HG03103 (cell line): ENCODE data around the gene ADM5.
"Not testable (repeated sequence)": the region's sequence is repeated elsewhere in the genome, so short reads cannot be mapped to it uniquely, and the experiment has no call there.

Source experiments
- ATAC-seq: cut with Tn5 transposase; IDR thresholded peaks from one replicate; pipeline ENCODE4 v1.9.1; 2021; ENCODE audit warnings: low read depth; ENCODE audit not compliant: unreplicated experiment

ADM5 gene

DNA sequence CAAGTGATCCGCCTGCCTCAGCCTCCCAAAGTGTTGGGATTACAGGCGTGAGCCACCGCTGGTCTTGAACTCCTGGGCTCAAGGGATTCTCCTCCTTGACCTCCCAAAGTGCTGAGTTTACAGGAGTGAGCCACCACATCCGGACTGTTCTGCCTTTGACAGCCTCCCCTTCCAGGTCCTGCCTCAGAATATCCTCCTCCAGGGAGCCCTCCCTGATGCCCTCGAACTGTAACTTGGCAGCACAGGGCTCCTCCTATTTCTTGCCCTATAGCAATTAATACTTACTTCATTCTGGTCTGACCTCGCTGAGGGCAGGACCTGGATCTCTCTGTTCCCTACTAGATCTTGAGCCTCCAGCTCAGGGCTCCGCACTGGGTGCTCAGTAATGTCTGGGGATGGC is 7.5 kb downstream of the ADM5 start:
- no peak for ATAC-seq

DNA sequence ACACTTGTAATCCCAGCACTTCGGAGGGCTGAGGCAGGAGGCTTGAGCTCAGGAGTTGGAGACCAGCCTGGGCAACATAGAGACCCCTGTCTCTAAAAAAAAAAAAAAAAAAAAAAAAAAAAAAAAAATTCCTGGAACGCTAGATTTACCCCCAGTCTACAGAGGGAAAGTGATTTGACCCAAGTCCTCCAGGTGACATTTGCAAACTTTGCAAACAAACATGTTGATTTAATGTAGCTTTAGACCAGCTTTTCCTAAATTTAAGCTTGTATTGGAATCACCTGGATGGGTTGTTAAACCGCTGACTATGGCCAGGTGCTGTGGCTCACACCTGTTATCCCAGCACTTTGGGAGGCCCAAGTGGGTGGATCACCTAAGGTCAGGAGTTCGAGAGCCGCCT is 10.0 kb downstream of the ADM5 start:
- ATAC-seq, result no peak

DNA sequence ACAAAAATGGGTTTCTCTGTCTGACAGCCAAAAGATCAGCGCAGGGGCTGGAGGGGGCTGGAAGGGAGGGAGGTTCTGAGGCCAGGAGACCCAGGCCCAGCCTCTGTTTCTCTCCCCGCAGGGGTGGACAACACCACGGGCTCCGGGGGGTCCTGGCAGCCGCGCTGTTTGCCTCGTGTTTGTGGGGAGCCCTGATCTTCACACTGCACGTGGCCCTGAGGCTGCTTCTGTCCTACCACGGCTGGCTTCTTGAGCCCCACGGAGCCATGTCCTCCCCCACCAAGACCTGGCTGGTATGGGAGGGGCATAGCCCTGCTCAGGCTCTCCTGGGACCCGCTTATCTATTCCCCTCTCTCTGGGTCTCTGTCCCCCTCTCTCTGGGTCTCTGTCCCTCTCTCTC is 11.2 kb downstream of the ADM5 start:
- ATAC-seq, result no peak

DNA sequence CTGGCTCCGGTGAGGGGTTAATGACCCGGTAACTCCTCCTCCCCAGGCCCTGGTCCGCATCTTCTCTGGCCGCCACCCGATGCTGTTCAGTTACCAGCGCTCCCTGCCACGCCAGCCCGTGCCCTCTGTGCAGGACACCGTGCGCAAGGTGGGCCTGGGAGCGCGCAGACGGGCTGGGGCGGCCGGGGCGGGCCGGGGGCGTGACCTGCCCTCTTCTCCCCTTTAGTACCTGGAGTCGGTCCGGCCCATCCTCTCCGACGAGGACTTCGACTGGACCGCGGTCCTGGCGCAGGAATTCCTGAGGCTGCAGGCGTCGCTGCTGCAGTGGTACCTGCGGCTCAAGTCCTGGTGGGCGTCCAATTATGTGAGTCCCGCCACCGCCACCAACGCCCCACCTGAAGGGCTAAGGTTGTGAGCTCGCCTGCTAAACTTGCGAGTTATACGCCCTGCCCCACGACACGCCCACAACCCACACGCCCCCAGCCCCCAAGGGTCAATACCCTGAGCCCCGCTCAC is 11.9 kb downstream of the ADM5 start:
- ATAC-seq, result no peak

DNA sequence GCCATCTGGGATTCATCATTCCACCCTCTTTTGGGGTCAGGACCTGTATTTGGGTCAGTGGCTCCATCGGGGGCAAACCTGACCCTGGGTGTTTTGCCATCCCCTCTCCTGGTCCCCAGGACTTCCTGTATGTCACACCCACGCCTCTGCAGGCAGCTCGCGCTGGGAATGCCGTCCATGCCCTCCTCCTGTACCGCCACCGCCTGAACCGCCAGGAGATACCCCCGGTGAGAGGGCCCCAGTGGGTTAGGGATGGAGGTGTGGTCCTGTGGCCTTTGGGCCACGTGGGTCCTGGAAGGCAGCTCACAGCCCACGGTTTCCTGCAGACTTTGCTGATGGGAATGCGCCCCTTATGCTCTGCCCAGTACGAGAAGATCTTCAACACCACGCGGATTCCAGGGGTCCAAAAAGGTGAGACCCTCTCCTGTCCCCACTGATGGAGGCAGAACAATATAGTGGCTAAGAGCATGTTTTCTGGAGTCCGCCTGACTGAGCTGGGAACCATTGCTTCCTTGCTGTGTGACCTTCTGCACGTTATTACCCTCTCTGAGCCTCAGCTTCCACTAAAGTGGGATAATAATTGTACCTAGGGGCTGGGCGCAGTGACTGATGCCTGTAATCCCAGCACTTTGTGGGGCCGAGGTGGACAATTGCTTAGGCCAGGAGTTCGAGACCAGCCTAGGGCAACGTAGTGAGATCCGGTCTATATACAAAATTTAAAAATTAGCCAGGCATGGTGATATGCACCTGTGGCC is 15.7 kb downstream of the ADM5 start:
- ATAC-seq, result no peak

DNA sequence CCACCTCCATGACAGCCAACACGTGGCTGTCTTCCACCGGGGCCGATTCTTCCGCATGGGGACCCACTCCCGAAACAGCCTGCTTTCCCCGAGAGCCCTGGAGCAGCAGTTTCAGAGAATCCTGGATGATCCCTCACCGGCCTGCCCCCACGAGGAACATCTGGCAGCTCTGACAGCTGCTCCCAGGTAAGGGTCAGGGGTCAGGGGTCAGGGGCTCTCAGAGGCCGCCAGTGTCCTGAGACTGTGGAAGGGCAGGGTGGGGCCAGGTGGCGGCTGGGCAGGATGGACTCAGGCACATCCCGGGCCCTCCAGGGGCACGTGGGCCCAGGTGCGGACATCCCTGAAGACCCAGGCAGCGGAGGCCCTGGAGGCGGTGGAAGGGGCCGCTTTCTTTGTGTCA is 16.5 kb downstream of the ADM5 start:
- no peak for ATAC-seq

DNA sequence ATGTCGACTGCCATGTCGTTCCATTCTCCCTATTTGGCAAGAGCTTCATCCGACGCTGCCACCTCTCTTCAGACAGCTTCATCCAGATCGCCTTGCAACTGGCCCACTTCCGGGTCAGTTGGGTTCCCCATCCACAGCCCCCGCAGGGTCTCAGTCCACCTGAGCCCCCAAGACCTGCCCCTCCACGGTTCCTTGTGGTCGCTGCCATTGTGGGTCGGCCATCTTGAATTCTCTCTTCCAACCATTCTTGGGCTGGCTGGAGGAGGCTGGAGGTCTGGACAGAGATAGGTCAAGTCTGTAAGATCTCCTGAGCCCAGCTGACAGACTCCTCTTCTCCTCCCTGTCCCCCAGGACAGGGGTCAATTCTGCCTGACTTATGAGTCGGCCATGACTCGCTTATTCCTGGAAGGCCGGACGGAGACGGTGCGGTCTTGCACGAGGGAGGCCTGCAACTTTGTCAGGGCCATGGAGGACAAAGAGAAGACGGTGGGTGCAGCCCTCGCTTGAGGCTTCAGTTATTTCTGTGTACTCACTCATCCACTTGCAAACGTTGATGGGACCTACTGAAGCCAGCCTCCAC is 21.1 kb downstream of the ADM5 start:
- ATAC-seq, result no peak

DNA sequence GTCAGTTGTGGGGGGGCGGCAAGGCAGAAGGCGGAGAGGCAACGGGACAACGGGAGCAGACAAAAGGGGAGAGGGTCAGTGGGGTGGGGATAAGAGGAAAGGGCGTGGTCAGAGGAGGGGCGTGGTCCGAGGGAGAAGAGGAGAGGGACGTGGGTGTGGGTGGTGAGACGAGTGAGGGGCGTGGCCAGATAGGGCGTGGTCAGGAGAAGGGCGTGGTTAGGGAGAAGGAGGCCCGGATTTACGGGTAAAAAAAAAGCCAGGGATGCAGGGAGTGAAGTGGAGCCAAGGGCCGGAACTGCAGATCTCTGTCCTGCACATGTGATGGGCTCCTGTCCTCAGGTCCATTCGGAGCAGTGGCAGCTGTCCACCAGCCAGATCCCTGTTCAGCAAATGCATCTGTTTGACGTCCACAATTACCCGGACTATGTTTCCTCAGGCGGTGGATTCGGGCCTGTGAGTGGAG is 23.0 kb downstream of the ADM5 start:
- ATAC-seq, result no peak

DNA sequence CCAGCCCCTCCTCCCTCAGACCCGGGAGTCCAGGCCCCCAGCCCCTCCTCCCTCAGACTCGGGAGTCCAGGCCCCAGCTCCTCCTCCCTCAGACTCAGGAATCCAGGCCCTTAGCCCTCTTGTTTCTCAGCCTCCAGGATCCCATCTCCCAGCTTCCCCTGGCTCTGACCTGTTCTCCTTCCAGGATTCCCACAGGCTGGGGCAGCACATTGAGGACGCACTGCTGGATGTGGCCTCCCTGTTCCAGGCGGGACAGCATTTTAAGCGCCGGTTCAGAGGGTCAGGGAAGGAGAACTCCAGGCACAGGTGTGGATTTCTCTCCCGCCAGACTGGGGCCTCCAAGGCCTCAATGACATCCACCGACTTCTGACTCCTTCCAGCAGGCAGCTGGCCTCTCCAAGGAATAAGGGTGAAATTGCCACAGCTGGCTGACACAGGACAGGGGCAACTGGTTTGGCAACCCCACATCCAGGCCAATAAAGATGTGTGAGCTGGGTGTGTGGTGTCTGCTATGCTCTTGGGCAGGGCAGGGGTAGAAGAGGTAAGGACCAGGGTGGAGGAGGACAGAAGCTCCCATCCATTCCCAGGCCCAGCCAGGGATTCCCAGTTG is 23.9 kb downstream of the ADM5 start:
- no peak for ATAC-seq

DNA sequence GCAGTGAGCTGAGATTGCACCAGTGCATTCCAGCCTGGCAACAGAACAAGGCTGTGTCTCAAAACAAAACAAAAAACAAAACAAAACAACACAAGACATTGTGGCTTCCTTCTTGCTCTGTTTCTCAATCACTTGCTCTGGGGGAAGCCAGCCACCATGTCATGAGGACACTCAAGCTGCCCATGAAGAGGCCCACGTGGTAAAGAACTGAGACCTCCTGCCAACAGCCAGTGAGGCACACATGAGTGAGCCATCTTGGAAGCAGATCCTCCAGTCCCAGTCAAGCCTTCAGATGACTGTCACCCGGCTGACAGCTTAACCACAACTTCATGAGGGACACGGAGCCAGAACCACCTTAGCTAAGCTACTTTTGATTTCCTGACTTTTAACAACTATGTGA is 26.8 kb downstream of the ADM5 start:
- ATAC-seq, result no peak

DNA sequence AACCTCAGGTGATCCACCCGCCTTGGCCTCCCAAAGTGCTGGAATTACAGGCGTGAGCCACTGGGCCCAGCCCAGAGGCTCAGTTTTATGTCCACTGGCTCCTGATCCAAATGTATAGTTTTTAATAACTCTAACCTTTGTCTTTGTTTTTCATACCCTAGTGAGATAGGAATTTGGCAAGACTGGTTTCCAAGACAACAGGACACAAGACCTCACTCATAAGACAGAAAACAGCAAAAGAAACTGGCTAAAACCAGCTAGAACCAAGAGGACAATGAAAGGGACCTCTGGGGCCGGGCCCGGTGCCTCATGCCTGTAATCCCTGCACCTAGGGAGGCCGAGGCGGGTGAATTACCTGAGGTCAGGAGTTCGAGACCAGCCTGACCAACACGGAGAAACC is 29.1 kb downstream of the ADM5 start:
- no peak for ATAC-seq

DNA sequence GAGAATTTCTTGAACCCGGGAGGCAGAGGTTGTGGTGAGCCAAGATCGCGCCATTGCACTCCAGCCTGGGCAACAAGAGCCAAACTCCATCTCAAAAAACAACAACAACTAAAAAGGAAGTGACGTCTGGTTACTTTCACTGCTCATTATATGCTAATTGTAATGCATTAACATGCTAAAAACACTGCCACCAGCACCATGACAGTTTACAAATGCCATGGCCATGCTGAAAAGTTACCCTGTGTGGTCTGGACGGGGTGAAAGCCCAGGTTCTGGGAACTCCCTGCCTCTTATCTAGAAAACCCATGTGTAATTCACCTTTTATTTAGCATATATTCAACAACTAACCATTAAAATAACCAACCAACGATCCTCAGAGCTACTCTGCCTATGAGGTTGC is 29.6 kb downstream of the ADM5 start:
- ATAC-seq, result no peak

DNA sequence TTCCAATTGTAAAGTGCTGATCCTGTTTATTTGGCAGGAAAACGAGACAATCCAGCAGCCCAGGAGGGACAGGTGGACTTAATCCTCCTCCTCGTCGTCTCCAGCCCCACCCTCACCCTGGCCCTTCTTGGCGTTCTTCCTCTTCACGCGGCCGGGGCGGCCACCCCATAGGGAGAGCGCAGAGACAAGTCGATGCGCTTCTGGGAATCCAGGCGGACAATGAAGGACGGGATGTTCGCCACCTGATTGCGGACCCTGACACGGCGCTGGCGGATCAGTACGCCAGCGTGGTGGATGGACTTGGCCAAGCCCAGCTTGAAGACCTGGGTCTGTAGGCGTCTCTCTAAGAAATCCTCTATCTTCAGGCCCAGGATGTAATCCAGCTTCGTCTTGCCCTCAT is 30.0 kb downstream of the ADM5 start:
- ATAC-seq, result not testable (repeated sequence)

DNA sequence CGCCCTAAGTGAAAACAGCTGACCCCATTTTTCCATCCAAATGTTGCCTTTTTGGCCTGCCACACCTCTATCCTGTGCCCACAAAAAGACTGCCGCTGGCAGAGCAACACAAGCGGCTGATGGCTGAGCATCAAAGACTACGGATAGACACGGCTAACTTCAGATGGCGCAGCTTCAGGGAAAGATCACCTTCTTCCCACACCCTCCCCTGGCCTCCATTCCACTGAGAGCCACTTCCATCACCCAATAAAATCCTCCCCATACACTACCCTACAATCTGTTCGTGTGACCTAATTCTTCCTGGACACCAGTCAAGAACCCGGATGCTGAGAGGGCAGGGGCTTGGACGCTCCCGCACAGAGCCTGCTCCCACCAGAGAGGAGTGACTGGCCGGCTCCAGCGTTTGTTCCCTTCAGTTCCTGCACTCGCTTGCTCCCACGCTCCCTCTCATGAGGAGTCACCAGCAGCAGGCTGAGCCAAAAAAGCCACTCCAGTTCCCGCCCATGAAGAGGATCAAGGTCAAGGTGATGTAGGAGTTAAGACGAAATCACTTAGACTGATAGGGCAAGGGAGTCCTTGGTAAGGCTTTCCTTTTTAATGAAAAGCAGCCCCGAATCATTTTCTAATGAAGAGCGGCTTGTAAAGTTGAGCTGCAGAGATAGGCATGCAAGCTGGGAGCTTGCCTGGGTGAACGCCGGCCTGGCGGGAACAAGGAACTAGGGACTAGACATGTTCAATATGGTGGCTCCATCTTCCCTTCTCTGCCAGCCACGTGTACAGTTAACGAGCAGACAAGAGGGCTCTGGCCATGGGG is 38.0 kb downstream of the ADM5 start:
- ATAC-seq, result no peak

DNA sequence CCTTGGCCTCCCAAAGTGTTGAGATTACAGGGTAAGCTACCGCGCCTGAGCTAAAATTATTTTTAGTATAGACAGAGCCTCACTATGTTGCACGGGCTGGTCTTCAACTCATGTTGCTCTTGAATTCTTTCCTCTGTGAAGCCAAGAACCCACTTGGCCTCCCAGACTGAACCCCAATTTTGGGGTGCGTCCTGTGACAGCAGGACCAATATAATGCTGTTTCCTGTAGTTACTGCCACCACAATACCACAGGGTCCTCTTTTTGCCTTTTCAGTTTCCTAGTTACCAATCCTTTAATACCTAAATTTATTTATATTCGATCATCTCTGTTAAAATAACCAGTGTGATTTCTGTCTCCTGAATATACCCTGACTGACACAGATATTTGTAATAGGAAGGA is 40.8 kb downstream of the ADM5 start:
- no peak for ATAC-seq

DNA sequence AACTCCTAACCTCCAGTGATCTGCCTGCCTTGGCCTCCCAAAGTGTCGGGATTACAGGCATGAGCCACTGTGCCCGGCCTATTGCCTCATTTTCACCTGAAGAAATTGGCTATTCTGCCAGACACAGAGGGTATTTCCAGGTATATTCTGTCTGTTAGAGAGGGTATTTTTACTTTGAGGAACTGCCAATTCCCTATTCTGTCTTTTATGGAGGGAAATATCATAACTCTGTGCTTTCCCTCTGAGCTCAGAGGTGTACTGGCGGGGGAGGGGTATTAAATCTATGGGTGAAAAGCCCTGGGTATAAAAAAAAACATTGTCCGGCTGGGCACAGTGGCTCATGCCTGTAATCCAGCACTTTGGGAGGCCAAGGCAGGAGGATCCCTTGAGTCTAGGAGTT is 48.9 kb downstream of the ADM5 start:
- ATAC-seq, result no peak

DNA sequence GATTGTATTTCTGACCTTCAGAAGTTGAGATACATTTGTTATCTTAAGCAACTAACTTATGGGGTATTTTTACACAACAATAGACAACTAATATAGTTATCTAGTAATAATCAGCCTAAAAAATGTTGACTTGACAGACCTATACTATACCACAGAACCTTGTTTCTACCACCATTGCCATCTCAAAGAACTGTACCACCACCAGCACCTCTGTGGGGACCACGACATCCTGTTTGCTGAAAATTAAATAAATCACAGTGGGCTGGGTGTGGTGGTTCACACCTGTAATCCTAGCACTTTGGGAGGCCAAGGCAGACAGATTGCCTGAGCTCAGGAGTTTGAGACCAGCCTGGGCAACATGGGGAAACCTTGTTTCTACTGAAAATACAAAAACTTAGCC is 49.7 kb downstream of the ADM5 start:
- no peak for ATAC-seq

DNA sequence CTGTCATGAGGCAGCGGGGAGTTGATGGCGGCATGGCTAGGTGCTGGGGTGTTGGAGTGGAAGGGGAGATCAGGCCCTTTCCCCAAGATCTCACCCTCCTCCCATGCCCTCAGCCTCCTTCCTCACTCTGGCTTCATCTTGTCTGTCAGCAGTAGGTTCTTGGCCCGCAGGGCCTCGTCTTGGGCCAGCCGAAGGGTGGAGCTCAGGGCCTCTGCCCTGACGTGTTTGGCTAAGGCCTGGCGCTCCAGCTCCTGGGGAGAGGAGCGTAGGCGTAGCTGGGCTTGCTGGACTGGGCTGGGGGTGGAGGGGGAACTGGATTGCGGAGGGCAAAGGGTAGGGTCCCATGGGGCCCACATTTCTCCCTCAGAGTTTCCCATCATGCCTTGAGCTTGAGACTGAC is 50.5 kb downstream of the ADM5 start:
- ATAC-seq, result no peak
